ENCODE results near the gene CHD2.

Gene CHD2

GRCh38 chr15:92885224-92886041, 14.7 kb upstream of the CHD2 start:
- DNase-seq: no peak

GRCh38 chr15:92886042-92886537, 14.0 kb upstream of the CHD2 start:
- DNase-seq: no peak

GRCh38 chr15:92886815-92887214, 13.3 kb upstream of the CHD2 start:
- DNase-seq: no peak

GRCh38 chr15:92887869-92888268, 12.3 kb upstream of the CHD2 start:
- DNase-seq: no peak

- no peak for DNase-seq
Measured at GRCh38 chr15:92889390-92890107, 10.6 kb upstream of the CHD2 start.

- no peak for DNase-seq
Measured at GRCh38 chr15:92891533-92892200, 8.5 kb upstream of the CHD2 start.

GRCh38 chr15:92892201-92892555, 7.9 kb upstream of the CHD2 start:
- no peak for DNase-seq

- DNase-seq: no peak
Measured at GRCh38 chr15:92893200-92893599, 6.9 kb upstream of the CHD2 start.

- DNase-seq: no peak
Measured at GRCh38 chr15:92896561-92896960, 3.6 kb upstream of the CHD2 start.

- DNase-seq: no peak
Measured at GRCh38 chr15:92897620-92898019, 2.5 kb upstream of the CHD2 start.

- no peak for DNase-seq
Measured at GRCh38 chr15:92898988-92899582, 1.0 kb upstream of the CHD2 start.

GRCh38 chr15:92899601-92899947, 550 bp upstream of the CHD2 start:
- no peak for DNase-seq

- DNase-seq: no peak
Measured at GRCh38 chr15:92900731-92901071, 577 bp downstream of the CHD2 start.

- DNase-seq: no peak
Measured at GRCh38 chr15:92901072-92901761, 1.1 kb downstream of the CHD2 start.

GRCh38 chr15:92901995-92902394, 1.9 kb downstream of the CHD2 start:
- no peak for DNase-seq

GRCh38 chr15:92902737-92903593, 2.8 kb downstream of the CHD2 start:
- DNase-seq: no peak

- DNase-seq: no peak
Measured at GRCh38 chr15:92903631-92903965, 3.5 kb downstream of the CHD2 start.

GRCh38 chr15:92903966-92904721, 4.0 kb downstream of the CHD2 start:
- peak; percentile 99 for DNase-seq

GRCh38 chr15:92904722-92905571, 4.8 kb downstream of the CHD2 start:
- DNase-seq: no peak

- no peak for DNase-seq
Measured at GRCh38 chr15:92906020-92906419, 5.9 kb downstream of the CHD2 start.

Data from retina (tissue), 1 donor.